ENCODE data around the gene SEMA4A. TPM values are rescaled to one million over a fixed set of nuclear protein-coding genes. Genes with fewer than 3 reads are reported as not detected.

SEMA4A gene
- polyA plus RNA-seq, 1 donor from 2014 or later = 17.1 TPM

DNA sequence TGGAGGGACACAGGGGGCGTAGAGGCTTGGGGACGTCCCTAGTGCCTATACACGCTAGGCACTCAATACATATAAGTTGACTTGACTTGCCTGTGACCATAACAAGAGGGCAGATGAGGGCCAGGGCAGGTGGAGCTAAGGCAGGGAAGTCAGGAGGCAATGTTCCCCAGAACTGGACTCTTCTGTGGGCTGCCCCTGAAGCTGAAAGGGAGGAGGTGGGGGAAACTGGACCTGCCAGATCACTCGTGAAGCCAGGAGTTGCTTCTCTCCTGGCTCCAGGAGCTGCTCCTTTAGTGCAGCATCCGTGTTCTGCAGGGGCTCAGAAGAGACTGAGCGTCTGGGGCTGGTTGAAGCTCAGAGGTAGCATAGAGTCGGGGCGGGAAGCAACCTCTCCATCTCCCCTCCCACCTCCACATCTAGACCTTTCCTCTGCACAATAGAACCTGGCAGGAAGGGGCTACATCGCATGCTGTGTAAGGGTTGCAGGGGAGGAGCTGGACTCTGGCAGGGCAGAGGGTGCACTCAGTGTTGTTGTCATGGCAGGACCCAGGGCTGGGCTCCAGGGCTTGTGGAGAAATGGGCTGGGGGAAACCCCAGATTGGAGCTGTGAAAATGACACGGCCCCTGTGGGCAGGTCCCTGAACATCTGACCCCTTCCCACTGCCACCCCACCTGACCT is 2.9 kb upstream of the SEMA4A start:
- H3K27me3 ChIP-seq (ENCODE audit: insufficient read depth, low read depth, low read length) = no peaks in the 10 kb centered on the region
- no peaks in the 10 kb centered on the region for H3K36me3 ChIP-seq (ENCODE audit: insufficient read depth, low read length)
- peak overlapping the region; percentile 72 for H3K4me3 ChIP-seq (ENCODE audit: low read length)
- H3K9ac ChIP-seq (ENCODE audit: low read length) = peak overlapping the region; percentile 79
- H3F3A ChIP-seq (ENCODE audit: insufficient read depth, low read length, poor library complexity, severe bottlenecking) = no peaks in the 10 kb centered on the region
- TF ChIP-seq TAF1 (IDR thresholded peaks at IDR 0.05; ENCODE audit: low read depth) (no peak), POLR2AphosphoS5 (IDR thresholded peaks at IDR 0.05) (peak; percentile 5), MXI1 (conservative IDR thresholded peaks at IDR 0.05; ENCODE audit: poor library complexity, severe bottlenecking) (no peak), RAD21 (conservative IDR thresholded peaks at IDR 0.05) (no peak), SMC3 (conservative IDR thresholded peaks at IDR 0.05; ENCODE audit: poor library complexity) (peak; percentile 20), EZH2 (IDR thresholded peaks at IDR 0.05; ENCODE audit: borderline replicate concordance, insufficient read depth, low read length, poor library complexity, severe bottlenecking) (no peak), EP300 (conservative IDR thresholded peaks at IDR 0.05; ENCODE audit: poor library complexity, severe bottlenecking) (no peak)
- TF ChIP-seq, protein P1, sequence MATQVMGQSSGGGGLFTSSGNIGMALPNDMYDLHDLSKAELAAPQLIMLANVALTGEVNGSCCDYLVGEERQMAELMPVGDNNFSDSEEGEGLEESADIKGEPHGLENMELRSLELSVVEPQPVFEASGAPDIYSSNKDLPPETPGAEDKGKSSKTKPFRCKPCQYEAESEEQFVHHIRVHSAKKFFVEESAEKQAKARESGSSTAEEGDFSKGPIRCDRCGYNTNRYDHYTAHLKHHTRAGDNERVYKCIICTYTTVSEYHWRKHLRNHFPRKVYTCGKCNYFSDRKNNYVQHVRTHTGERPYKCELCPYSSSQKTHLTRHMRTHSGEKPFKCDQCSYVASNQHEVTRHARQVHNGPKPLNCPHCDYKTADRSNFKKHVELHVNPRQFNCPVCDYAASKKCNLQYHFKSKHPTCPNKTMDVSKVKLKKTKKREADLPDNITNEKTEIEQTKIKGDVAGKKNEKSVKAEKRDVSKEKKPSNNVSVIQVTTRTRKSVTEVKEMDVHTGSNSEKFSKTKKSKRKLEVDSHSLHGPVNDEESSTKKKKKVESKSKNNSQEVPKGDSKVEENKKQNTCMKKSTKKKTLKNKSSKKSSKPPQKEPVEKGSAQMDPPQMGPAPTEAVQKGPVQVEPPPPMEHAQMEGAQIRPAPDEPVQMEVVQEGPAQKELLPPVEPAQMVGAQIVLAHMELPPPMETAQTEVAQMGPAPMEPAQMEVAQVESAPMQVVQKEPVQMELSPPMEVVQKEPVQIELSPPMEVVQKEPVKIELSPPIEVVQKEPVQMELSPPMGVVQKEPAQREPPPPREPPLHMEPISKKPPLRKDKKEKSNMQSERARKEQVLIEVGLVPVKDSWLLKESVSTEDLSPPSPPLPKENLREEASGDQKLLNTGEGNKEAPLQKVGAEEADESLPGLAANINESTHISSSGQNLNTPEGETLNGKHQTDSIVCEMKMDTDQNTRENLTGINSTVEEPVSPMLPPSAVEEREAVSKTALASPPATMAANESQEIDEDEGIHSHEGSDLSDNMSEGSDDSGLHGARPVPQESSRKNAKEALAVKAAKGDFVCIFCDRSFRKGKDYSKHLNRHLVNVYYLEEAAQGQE (IDR thresholded peaks at IDR 0.05; ENCODE audit: borderline replicate concordance) = peak; percentile 13
- TF ChIP-seq, protein P2, sequence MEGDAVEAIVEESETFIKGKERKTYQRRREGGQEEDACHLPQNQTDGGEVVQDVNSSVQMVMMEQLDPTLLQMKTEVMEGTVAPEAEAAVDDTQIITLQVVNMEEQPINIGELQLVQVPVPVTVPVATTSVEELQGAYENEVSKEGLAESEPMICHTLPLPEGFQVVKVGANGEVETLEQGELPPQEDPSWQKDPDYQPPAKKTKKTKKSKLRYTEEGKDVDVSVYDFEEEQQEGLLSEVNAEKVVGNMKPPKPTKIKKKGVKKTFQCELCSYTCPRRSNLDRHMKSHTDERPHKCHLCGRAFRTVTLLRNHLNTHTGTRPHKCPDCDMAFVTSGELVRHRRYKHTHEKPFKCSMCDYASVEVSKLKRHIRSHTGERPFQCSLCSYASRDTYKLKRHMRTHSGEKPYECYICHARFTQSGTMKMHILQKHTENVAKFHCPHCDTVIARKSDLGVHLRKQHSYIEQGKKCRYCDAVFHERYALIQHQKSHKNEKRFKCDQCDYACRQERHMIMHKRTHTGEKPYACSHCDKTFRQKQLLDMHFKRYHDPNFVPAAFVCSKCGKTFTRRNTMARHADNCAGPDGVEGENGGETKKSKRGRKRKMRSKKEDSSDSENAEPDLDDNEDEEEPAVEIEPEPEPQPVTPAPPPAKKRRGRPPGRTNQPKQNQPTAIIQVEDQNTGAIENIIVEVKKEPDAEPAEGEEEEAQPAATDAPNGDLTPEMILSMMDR (IDR thresholded peaks at IDR 0.05; ENCODE audit: poor library complexity, severe bottlenecking) = no peak
- H2AFZ ChIP-seq (ENCODE audit: low read depth, low read length) = peak overlapping the region; percentile 40
- H3K9me3 ChIP-seq (ENCODE audit: low read length) = no peaks in the 10 kb centered on the region
- H3K79me2 ChIP-seq (replicated peaks; ENCODE audit: insufficient read depth, low read length) = no peaks in the 10 kb centered on the region
- no peaks in the 10 kb centered on the region for H3K9me2 ChIP-seq (ENCODE audit: insufficient read depth, low read length)
- H3K27ac ChIP-seq (ENCODE audit: low read length) = peak overlapping the region; percentile 70
- no peaks in the 10 kb centered on the region for H4K20me1 ChIP-seq (ENCODE audit: insufficient read depth)
- H3K4me2 ChIP-seq (ENCODE audit: low read length) = peak overlapping the region; percentile 99

DNA sequence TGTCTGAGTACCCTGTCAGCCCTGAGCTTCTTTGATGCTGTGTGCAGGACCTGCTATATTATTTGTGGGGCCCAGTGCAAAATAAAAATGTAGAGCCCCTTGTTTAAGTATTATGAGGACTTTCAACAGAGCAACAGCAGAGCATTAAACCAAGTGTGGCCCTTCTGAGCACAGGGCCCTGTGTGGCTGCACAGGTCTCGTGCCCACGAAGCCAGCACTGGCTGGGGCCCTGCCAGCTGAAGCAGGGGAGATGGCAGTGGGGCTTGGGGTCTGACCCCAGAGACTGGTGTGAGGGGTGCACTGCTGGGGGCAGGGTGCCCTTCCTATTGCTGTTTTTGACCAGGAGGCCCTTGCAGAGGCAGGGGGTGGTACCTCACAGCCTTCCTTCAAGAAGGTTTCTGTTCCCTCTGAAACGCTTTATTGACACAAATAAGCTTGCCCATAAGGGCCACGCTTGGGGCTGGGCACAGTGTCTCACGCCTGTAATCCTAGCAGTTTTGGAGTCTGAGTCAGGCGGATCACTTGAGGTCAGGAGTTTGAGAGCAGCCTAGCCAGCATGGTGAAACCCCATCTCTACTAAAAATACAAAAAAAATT is 2.2 kb upstream of the SEMA4A start:
- H4K20me1 ChIP-seq (ENCODE audit: insufficient read depth) = no peaks in the 10 kb centered on the region
- peak overlapping the region; percentile 70 for H3K27ac ChIP-seq (ENCODE audit: low read length)
- no peaks in the 10 kb centered on the region for H3K27me3 ChIP-seq (ENCODE audit: insufficient read depth, low read depth, low read length)
- TF ChIP-seq MXI1 (conservative IDR thresholded peaks at IDR 0.05; ENCODE audit: poor library complexity, severe bottlenecking) (no peak), EZH2 (IDR thresholded peaks at IDR 0.05; ENCODE audit: borderline replicate concordance, insufficient read depth, low read length, poor library complexity, severe bottlenecking) (no peak), EP300 (conservative IDR thresholded peaks at IDR 0.05; ENCODE audit: poor library complexity, severe bottlenecking) (no peak)
- TF ChIP-seq, protein P2 (IDR thresholded peaks at IDR 0.05; ENCODE audit: poor library complexity, severe bottlenecking) = no peak
- no peaks in the 10 kb centered on the region for H3K36me3 ChIP-seq (ENCODE audit: insufficient read depth, low read length)
- H3K4me3 ChIP-seq (ENCODE audit: low read length) = peak overlapping the region; percentile 72
- H3K9ac ChIP-seq (ENCODE audit: low read length) = peak overlapping the region; percentile 79
- no peaks in the 10 kb centered on the region for H3K9me3 ChIP-seq (ENCODE audit: low read length)
- no peaks in the 10 kb centered on the region for H3F3A ChIP-seq (ENCODE audit: insufficient read depth, low read length, poor library complexity, severe bottlenecking)
- no peaks in the 10 kb centered on the region for H3K79me2 ChIP-seq (replicated peaks; ENCODE audit: insufficient read depth, low read length)
- no peaks in the 10 kb centered on the region for H3K9me2 ChIP-seq (ENCODE audit: insufficient read depth, low read length)
- no peak overlapping the region for H2AFZ ChIP-seq (ENCODE audit: low read depth, low read length)
- peak overlapping the region; percentile 99 for H3K4me2 ChIP-seq (ENCODE audit: low read length)

All from neural cell (in vitro differentiated cells).